ENCODE measurements around the gene CREBL2.
A peak's percentile ranks its signal among the peaks of the same experiment; 100 is the strongest.
"Not testable (repeated sequence)": the region's sequence is repeated elsewhere in the genome, so short reads cannot be mapped to it uniquely, and the experiment has no call there.

Gene CREBL2, protein sequence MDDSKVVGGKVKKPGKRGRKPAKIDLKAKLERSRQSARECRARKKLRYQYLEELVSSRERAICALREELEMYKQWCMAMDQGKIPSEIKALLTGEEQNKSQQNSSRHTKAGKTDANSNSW

DNA sequence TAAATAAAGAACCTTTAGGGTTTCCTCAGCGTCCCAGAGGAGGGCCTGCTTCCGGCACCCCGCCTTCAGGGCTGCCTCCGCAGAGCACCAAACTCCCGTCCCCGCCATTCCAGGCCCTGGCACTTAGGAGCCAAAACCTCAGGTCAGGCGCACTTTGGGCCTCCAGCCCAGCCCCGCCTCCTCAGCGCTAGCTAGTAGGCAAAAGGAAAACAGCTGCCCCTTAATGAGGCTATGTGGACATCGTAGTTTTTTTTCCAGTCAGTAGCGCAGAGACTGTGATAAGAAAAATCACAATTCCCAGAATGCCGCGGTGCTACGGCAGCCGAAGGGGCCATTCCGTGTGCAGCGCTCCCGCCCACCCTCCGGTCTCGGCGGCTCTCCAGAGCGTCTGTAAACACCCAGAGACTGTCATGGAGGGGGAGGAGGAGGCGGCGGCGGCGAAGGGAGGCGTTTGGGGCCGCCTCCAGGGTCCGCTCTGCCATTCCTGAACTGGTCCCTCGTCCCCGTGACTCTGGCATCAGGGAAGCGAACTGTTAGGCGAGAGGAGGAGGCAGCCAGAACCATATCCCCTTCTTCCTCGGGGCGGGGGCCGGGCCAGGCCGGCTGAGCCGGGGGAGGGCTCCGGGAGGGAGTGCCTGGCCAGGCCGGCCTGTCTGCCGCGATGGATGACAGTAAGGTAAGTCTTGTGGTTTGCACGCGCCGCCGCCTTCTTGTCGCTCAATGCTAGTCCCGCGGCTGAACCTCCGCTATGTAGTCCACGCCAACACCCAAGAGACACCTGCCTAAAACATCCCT lies at the start of gene CREBL2:
CREBL2 (plus strand) TSS at position 365 of the 795 bp plus-strand sequence; CDS start at position 662, 297 bp downstream.
- DNase-seq: peak; percentile 86

DNA sequence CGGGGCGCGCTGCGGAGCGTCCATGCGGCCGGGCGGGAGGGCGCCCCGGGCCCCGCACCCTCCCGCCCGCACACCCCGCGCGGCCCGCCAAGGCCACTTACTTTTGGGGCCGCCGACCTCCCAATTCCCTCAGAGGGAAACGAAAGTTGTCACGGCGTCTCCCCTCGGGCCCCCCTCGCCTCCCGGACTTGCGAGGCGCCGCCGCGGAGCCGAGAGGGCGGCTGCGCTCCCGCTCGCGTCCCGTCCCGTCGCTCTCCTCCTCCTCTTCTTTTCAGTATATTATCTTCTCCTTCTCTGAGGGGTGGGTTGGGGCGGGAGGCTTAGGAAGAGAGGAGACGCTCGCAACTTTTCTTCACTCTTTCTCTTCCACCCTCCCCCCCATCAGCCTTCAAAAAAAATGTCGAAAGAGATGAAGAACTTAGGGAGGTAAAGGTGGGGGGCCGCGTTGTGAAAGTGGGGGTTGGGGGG lies 49.6 kb upstream of the CREBL2 start:
- DNase-seq: peak; percentile 35

DNA sequence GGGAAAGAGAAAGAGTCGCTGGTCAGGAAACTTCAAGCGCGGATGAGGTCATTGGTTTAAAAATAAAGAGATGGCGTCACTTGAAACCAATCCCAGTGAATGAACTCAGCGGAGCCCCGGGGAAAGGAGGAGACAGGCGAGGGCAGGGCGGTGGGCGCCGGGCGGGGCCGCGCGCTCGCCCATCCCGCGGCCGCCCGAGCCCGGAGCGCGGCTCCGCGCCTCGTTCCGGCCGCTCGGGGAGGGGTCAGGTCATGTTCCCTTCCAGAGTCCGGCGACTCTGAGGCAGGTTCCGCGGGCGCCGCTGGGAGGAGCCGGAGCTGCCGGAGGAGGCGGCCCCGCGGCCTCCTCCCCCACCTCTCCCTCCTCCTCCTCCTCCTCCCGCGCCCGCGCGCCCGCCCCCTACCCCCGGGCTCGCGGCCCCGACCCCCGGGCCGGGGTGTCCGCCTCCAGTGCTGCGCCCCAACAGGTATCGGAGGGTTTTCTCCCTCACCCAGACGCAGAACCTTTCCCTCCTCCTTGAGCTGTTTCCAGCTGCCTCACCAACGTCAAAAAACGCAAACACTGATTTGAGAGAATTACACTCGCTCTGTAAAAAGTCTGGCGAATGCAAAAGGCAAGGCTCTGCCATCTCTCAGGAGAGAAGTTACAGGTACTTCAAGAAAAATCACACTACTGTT lies 49.0 kb upstream of the CREBL2 start, which contains the start of gene DUSP16:
DUSP16 (minus strand) TSS at position 279 of the 677 bp plus-strand sequence. CDS start 41,765 bp downstream, outside the sequence.
- DNase-seq: peak; percentile 73

DNA sequence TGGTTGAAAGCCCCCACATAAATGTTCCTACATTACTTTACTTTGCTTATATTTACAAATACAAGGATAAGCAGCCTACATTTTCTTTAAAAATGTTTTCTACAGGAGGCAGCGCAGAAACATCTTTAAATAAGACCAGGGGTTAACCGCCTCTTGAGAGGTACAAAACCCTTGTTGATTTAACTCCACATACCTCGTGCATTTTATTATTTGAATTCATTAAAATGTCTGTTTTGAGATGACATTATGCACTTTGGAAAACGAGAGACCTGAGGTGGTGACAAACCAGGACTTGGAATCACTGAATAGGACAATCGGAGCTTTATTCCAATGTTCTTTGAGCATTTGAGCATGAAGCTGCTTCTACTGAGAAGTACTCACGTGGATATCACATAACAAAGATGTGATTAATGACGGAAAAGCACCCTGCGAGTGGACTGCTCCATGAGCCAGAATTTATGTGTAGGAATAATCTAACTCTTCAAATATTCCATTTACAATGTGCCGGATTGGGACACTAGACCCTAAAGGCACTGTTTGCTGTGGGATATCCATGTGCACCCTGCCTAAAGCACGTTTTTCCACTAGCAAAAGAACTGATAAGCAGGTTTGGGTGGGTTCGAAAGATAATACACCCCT lies 48.3 kb upstream of the CREBL2 start:
- DNase-seq: no peak

DNA sequence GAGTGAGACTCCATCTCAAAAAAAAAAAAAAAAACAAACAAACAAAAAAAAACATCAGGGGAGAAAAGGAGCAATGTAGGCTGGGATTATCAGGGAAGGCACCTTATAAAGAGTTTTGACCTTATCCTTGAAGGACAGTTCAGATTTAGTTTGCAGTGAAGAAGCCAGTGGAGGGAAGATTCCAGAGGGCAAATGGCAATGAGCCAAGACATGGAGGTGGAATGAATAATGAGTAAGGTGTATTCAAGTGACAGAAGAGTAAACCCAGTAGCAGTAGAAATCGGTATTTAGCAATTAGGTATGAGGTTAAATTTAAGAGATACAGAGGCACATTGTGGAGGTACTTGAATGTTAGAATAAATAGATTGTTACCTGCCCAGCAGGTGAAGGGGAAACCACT lies 46.8 kb upstream of the CREBL2 start:
- no peak for DNase-seq

DNA sequence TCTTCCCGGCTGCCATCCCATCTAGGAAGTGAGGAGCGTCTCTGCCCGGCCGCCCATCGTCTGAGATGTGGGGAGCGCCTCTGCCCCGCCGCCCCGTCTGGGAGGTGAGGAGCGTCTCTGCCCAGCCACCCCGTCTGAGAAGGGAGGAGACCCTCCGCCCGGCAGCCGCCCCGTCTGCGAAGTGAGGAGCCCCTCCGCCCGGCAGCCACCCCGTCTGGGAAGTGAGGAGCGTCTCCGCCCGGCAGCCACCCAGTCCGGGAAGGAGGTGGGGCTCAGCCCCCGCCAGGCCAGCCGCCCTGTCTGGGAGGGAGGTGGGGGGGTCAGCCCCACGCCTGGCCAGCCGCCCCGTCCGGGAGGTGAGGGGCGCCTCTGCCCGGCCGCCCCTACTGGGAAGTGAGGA lies 45.7 kb upstream of the CREBL2 start:
- not testable (repeated sequence) for DNase-seq

DNA sequence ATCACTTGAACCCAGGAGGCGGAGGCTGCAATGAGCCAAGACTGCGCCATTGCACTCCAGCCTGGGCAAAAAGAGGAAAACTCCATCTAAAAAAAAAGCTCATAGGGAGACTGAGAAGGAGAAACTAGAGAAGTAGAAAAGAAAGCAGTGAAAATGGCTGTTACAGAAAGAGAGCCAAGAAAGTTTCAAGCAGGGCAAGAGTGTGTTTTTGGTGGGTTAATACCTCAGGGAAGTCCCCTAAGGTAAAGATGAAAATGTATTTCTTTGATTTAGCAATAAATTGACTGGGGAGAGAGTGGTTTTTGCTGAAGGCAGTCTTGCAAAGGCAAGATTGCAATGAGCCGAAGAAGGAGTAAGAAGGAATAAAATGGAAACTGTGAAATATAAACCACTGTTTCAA lies 39.0 kb upstream of the CREBL2 start:
- no peak for DNase-seq

DNA sequence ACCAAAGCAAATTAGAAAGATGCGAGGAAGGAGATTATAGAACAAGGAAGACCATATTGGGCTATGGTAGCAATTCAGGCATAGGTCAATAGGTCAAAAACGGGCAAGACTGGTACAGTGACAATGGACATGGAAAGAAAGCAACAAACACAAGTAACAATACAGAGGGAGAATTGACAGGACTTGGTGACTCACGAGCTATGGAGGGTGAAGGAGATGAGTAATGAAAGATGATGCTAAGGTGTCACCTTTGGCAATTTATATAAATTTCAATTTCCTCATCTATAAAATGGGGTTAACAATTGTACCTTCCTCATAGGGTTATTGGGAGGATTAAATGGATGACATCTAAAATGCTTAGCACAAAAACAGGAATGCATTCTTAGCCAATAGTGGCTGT lies 33.9 kb upstream of the CREBL2 start:
- no peak for DNase-seq

DNA sequence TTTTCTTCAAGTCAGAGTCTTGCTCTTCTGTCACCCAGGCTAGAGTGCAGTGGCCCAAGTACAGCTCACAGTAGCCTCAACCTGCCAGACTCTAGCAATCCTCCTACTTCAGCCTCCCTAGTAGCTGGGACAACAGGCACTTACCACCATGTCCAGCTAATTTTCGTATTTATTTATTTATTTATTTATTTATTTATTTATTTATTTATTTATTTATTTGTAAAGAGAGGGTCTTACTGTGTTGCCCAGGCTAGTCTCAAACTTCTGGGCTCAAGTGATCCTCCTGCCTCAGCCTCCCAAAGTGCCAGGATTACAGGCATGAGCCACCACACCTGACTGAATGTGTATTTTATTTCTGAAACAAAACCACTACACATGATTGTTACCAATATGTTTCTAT lies 31.0 kb upstream of the CREBL2 start:
- DNase-seq: not testable (repeated sequence)

DNA sequence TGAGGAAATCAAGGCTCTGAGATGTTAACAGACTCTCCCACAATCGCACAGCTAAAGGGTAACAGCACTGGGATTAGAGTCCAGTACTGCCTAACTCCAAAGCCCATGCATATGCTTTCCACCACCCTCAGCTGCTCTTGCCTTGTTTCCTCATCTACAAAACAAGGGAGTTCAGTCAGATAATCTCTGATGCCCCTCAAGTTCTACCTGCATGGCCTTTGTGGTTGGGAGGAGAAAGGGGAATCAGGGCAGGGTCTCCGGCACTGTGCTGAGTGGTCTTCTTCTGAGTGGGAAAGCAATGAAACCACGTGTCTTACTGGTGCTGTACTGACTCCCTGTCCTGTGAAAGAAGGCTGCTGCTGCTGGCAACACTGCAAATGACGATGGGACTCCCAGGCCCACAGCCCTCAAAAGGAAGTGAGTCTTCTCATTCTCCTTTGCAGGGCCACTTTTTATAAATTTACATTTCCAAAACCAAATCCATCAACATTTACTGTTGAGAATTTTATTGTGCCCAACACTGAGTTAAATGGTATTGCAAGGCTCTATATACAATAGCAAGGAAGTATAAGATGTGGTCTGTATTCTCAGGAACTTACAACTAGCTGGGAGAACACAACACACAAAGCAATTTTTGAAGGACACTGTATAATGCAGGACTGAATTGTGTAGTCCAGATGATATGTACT lies 29.3 kb upstream of the CREBL2 start:
- no peak for DNase-seq

DNA sequence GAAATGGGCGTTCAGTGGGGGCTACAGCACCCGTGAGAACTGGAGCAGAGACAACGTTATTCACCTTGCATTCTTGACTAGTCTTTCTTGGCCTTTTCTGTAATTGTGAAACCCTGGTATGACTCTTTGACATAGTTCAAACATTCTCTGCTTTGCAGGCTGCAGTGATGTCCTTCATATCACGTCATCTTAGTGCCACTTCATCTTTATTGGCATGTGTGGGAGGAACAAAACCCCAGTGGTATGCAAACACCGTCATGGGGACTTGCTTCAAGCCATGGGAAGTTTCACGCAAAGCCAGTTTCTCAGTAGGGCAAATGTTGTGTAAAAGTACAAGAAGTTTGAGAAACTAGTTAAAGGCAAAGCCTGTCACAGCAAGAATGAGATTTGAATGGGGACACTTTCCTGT lies 28.8 kb upstream of the CREBL2 start:
- no peak for DNase-seq

DNA sequence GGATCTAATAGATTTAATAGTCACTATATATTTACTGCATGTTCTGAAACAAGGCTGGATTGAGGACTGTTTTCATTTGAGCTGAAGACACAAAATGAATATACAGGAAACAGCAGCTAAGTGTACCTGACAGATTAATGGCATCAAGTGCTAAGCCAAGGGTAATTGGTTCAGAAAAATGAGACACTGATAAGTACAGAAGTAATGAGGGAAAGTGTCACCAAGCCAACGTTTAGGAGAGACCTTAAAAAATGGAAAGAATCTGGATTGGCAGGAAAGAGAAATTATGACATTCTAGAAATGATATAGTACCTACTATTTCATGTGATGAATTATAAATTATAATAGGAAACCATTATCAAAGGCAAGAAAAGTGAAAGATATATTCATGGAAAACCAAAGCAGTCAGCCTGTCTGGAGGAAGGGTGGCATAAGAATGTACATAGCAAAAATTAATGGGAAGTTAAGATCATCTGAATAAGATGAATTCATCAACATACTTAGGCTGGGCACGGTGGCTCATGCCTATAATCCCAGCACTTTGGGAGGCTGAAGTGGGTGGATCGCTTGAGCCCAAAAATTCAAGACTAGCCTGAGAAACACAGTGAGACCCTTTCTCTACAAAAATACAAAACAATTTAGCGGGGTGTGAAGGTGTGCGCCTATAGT lies 28.0 kb upstream of the CREBL2 start:
- DNase-seq: no peak

DNA sequence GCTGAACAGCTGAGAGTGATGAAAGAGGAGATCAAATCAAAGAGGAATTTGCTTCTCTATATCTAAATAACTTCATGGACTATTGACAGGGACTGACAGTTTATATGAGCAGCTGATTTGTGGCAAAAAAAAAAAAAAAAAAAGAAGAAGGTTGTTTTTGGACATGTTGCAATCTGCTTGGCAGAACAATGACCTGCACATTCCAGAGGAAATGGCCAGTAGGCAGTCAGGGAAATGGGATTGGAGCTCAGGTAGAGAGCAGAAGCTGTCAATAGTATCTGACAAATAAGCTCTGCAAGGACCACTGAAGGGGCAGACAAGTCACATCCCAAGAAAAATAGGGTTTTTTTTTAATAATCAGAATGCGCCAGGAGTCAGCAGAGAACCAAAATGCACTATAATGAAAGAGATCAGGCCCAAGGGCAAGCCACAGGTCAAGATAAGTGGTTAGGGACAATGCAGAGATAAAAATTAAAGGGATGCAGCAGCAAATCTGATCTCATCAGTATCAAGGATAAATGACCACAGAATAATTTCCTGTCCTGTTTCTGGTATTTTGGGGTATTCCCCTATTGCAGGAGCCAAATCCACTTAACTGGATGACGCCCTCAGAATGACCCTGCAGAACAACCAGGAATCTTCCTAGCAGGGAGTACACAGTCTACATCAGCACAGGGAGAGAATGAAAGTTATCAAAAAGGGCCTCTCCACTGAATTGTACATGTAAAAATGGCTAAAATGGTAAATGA lies 26.4 kb upstream of the CREBL2 start:
- no peak for DNase-seq

DNA sequence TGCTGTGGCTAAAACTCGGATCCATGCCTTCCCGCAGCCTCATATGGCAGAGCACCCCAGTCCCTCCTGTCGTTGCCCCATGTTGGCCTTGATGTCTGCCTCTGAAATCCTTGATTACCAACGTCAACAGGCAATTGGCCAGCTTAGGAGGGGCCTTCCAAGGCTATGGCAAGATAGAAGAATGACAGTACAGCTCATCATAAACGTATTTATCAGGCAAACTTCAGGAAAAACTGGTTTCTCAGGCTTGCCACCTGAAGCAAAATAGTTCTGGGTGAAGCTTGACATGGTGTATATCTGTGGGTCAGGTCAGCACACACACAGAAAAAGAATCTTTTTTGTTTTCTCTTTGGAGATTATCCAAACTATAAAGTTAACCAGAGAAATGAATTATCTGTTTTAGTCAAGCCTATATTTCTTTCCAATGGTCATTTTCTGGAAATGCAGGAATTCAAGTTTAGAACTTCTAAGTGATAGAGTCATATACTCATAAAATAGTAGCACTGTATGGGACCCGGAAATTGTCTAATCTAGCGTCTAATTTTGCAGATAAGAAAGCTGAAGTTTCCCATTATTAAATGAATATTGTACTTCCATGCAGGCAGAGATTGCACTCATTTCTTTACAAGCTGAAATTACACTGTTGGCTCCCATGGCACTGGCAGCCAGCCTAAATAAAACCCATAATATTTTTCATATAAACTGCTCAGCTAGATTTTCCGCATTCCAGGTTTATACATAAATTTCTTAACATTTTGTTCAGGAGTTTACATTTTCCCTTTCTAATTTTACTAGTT lies 24.6 kb upstream of the CREBL2 start:
- no peak for DNase-seq

DNA sequence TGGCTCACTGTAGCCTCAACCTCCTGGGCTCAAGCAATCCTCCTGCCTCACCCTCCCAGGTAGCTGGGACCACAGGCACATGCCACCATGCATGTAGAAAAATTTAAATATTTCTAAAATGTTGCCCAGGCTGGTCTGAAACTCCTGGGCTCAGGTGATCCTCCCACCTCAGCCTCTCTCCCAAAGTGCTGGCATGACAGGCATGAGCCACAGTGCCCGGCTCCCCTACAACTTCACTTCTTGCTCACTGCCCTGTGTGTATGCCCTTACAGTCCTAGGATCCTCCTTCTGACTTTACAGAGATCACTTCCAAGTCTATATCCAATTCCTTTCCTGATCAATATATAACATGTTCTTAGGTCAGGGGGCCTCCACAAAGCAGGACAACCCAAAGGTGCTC lies 23.8 kb upstream of the CREBL2 start:
- DNase-seq: no peak

DNA sequence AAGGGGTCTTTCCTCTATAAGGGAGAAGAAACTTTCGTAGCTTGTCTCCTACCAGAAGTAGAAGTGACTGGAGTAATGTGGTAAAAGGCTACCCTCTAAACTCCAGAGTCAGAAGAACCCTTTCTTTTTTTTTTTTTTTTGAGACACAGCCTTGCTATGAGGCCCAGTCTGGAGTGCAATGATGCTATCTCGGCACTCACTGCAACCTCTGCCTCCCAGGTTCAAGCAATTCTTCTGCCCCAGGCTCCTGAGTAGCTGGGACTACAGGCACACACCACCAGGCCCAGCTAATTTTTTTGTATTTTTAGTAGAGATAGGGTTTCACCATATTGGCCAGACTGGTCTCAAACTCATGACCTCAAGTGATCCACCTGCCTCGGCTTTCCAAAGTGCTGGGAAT lies 23.2 kb upstream of the CREBL2 start:
- not testable (repeated sequence) for DNase-seq

DNA sequence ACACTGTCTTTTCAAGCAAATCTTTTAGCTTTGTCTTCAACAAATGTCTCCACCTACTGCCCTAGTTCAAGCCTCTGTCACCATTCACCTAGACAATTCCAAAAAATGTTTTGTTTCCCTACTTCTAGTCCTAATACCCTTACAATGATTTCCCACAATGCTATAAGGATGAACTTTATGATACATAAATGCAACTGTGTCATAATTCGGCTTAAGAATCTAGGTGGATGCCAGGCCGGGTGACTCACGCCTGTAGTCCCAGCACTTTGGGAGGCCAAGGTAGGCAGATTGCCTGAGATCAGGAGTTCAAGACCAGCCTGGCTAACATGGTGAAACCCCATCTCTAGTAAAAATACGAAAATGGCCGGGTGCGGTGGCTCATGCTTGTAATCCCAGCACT lies 20.7 kb upstream of the CREBL2 start:
- no peak for DNase-seq

DNA sequence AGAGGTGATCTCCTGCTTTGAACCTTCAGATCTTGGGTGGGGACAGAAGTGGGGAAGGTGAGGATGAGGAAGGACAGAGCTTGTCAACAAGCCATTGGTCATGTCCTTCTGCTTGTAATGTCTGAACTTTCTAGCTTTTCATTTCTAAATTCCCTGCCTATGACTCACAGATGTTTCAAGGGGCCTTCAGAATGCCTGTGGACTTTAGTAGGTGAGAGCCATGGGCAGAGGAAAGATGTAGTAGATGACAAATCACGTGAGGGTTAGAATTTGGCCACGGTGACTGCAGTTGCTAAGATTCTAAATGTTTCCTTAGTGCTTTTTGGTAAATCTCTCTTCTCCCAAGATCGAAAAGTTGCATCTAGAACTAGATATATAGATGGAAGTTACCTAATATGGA lies 18.7 kb upstream of the CREBL2 start:
- no peak for DNase-seq

DNA sequence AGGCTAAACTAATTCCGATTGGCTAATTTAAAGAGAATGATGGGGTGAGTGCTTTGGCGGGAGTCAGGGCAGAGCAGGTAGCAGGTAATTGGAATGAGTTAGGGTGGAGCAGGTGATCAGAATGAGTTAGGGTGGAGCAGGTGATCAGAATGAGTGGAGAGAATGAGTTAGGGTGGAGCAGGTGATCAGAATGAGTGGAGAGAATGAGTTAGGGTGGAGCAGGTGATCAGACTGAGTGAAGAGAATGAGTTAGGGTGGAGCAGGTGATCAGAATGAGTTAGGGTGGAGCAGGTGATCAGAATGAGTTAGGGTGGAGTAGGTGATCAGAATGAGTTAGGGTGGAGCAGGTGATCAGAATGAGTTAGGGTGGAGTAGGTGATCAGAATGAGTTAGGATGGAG lies 15.7 kb upstream of the CREBL2 start:
- not testable (repeated sequence) for DNase-seq

DNA sequence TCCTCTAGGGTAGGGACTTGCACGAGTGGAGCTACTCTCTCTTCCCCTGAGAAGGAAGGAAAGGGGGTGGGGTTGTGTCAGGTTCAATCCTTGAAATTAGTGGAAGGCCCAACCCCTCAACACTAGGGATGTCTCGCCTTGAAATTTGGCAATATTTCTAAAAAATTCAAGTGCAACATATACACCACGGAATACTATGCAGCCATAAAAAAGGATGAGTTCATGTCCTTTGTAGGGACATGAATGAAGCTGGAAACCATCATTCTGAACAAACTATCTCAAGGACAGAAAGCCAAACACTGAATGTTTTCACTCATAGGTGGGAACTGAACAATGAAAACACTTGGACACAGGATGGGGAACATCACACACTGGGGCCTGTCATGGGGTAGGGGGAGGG lies 15.1 kb upstream of the CREBL2 start:
- not testable (repeated sequence) for DNase-seq

DNA sequence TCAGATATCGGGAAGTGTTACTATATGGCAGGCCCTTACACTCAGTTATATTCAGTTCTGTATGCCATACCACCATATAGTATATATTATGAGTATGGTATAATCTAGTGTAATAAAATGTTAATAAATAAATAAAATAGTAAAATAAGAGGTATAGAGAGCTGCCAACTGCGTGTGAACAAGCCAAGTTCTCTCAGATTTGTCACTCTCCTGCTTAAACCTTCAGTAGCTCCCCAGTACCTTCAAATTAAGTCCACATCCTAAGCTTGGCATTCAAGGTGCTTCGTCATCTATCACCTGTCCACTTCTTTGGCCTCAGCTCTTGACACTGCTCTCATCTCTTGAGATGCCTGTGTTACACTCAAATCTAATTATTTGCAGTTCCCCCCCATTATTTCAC lies 12.8 kb upstream of the CREBL2 start:
- DNase-seq: no peak
